Liver (tissue), 9 donors: ENCODE data around the gene RRP1. TPM values are rescaled to one million over a fixed set of nuclear protein-coding genes. Genes with fewer than 3 reads are reported as not detected.

Experiments used
- DNase-seq: peaks from one replicate; pipeline ENCODE4 v3.0.0-alpha.2; 2017; ENCODE audit warnings: low spot score
- H3K27ac ChIP-seq, 2 donors: one replicate each; pipeline ENCODE4 v1.7.0; 2013; ENCODE audit warnings: inconsistent platforms in 2 of 2, low read length in 2 of 2, control low read depth in 1 of 2, low read depth in 1 of 2, mild to moderate bottlenecking in 1 of 2
- H3K27me3 ChIP-seq, 4 donors: one replicate each; pipeline versions ENCODE4 v1.6.1 to v1.7.0; 2013; ENCODE audit warnings: low read length in 3 of 4, inconsistent platforms in 1 of 4, mild to moderate bottlenecking in 1 of 4, moderate library complexity in 1 of 4; ENCODE audit not compliant: control insufficient read depth in 4 of 4, insufficient read depth in 4 of 4
- H3K36me3 ChIP-seq, 4 donors: one replicate each; pipeline versions ENCODE4 v1.6.1 to v1.7.0; 2013; ENCODE audit warnings: low read length in 3 of 4, mild to moderate bottlenecking in 3 of 4, low read depth in 1 of 4, moderate library complexity in 1 of 4; ENCODE audit not compliant: control insufficient read depth in 4 of 4, insufficient read depth in 3 of 4
- H3K4me1 ChIP-seq, 4 donors: one replicate each; pipeline versions ENCODE4 v1.6.1 to v1.7.0; 2013; ENCODE audit warnings: low read length in 3 of 4, mild to moderate bottlenecking in 3 of 4, moderate library complexity in 1 of 4; ENCODE audit not compliant: control insufficient read depth in 4 of 4, insufficient read depth in 4 of 4
- H3K4me3 ChIP-seq, 3 donors: one replicate each; pipeline versions ENCODE4 v1.6.1 to v1.7.0; 2013; ENCODE audit warnings: low read length in 3 of 3, control low read depth in 1 of 3, low read depth in 1 of 3, mild to moderate bottlenecking in 1 of 3
- H3K9ac ChIP-seq, 2 donors: one replicate each; pipeline ENCODE4 v1.7.0; 2013; ENCODE audit warnings: low read length in 2 of 2, mild to moderate bottlenecking in 2 of 2, moderate library complexity in 2 of 2, control low read depth in 1 of 2, low read depth in 1 of 2
- H3K9me3 ChIP-seq, 4 donors: one replicate each; pipeline versions ENCODE4 v1.6.1 to v1.7.0; 2013; ENCODE audit warnings: low read length in 3 of 4; ENCODE audit not compliant: control insufficient read depth in 4 of 4
- ATF3 ChIP-seq: IDR thresholded peaks from 2 replicates; pipeline ENCODE4 v1.6.1; 2016; ENCODE audit warnings: antibody characterized with exemption
- CTCF ChIP-seq: fragments of 150-350 bp; IDR thresholded peaks from 2 replicates; pipeline ENCODE4 v1.5.1; 2017; ENCODE audit warnings: improper control_type of control experiment, low read depth, low read length; ENCODE audit not compliant: missing input control
- FOXA1 ChIP-seq: IDR thresholded peaks from 2 replicates; pipeline ENCODE4 v1.6.1; 2016; ENCODE audit warnings: antibody characterized with exemption
- FOXA2 ChIP-seq: IDR thresholded peaks from 2 replicates; pipeline ENCODE4 v1.6.1; 2016; ENCODE audit warnings: antibody characterized with exemption
- GABPA ChIP-seq, 2 donors: IDR thresholded peaks in 1 of 2; conservative IDR thresholded peaks in 1 of 2; 2 replicates each; pipeline ENCODE4 v1.6.1; 2016; ENCODE audit warnings: antibody characterized with exemption in 2 of 2, mild to moderate bottlenecking in 1 of 2, moderate library complexity in 1 of 2
- HNF4A ChIP-seq, 2 donors: conservative IDR thresholded peaks; 2 replicates each; pipeline ENCODE4 v1.6.1; 2016; ENCODE audit warnings: antibody characterized with exemption in 2 of 2, mild to moderate bottlenecking in 2 of 2
- HNF4G ChIP-seq: IDR thresholded peaks from 2 replicates; pipeline ENCODE4 v1.6.1; 2016; ENCODE audit warnings: antibody characterized with exemption
- JUND ChIP-seq, 2 donors: IDR thresholded peaks; 2 replicates each; pipeline ENCODE4 v1.6.1; 2016; ENCODE audit warnings: antibody characterized with exemption in 2 of 2
- MAX ChIP-seq: IDR thresholded peaks from 2 replicates; pipeline ENCODE4 v1.6.1; 2016; ENCODE audit warnings: antibody characterized with exemption
- NR2F2 ChIP-seq: IDR thresholded peaks from 2 replicates; pipeline ENCODE4 v1.6.1; 2016; ENCODE audit warnings: antibody characterized with exemption
- RAD21 ChIP-seq, 2 donors: IDR thresholded peaks; 2 replicates each; pipeline ENCODE4 v1.6.1; 2016; ENCODE audit warnings: antibody characterized with exemption in 2 of 2, mild to moderate bottlenecking in 2 of 2
- REST ChIP-seq: IDR thresholded peaks from 2 replicates; pipeline ENCODE4 v1.6.1; 2016; ENCODE audit warnings: antibody characterized with exemption, mild to moderate bottlenecking
- RXRA ChIP-seq, 2 donors: IDR thresholded peaks; 2 replicates each; pipeline ENCODE4 v1.6.1; 2017 to 2018; ENCODE audit warnings: antibody characterized with exemption in 2 of 2, mild to moderate bottlenecking in 1 of 2
- SP1 ChIP-seq: IDR thresholded peaks from 2 replicates; pipeline ENCODE4 v1.6.1; 2018; ENCODE audit warnings: antibody characterized with exemption, mild to moderate bottlenecking
- YY1 ChIP-seq: IDR thresholded peaks from 2 replicates; pipeline ENCODE4 v1.6.1; 2016; ENCODE audit warnings: antibody characterized with exemption, mild to moderate bottlenecking
- ZBTB33 ChIP-seq: IDR thresholded peaks from 2 replicates; pipeline ENCODE4 v1.6.1; 2016; ENCODE audit warnings: antibody characterized with exemption
- WGBS: extraction: QIAGEN DNeasy Blood & Tissue Kit; methylation state at CpG from one replicate; pipeline ENCODE4 v1.1.7; 2013; 5-methylcytosine and 5-hydroxymethylcytosine counted together
- polyA plus RNA-seq, 2 donors: library from polyadenylated mRNA; stranded (reverse) in 1 of 2; unstranded in 1 of 2; fragments of 200-250 nt in 1 of 2; fragments of >200 nt in 1 of 2; fragmentation: Nextera tagmentation in 1 of 2; extraction: Ambion mirVana in 1 of 2; gene quantifications; one replicate each; pipeline versions ENCODE4 v1.2.1 to v1.2.3, GENCODE V29; 2013 to 2015
- total RNA-seq, 2 donors: library from RNA; depleted of rRNA; stranded (reverse); fragments of >200 nt; gene quantifications; one replicate each; pipeline ENCODE4 v1.2.3, GENCODE V29; 2014
- donor health status: healthy.
- donor health status: healthy.
- donor health status: healthy.
- donor health status: healthy.
- donor health status: healthy.

Gene RRP1
- total and polyA plus RNA-seq, 4 donors, result 5.4 to 15.0 (median 7.7) TPM

GRCh38 chr21:43754948-43755781, 34.2 kb upstream of the RRP1 start:
- no peaks in the 10 kb centered on the region for H3K9me3 ChIP-seq
- H3K27ac ChIP-seq, result no peak overlapping the region
- DNase-seq, result no peak
- no peaks in the 10 kb centered on the region for H3K27me3 ChIP-seq
- H3K36me3 ChIP-seq, result peaks cover 14 to 70% (median 16%) of the 10 kb centered on the region in 4 donors
- no peak overlapping the region for H3K4me3 ChIP-seq
- H3K9ac ChIP-seq, result no peak overlapping the region
- TF ChIP-seq JUND (IDR thresholded peaks at IDR 0.05) (no peak), REST (no peak), SP1 (peak; percentile 83)
- WGBS, result 81% methylated on average over 26 of the region's 26 CpGs
- peaks cover 5 to 13% (median 9%) of the 10 kb centered on the region in 4 donors for H3K4me1 ChIP-seq

- DNase-seq, result no peak
- H3K4me3 ChIP-seq, result no peak overlapping the region
- peaks cover 13 to 64% (median 15%) of the 10 kb centered on the region in 4 donors for H3K36me3 ChIP-seq
- H3K4me1 ChIP-seq, result peaks cover 5 to 13% (median 9%) of the 10 kb centered on the region in 4 donors
- H3K9ac ChIP-seq, result no peak overlapping the region
- no peak for TF ChIP-seq RXRA (IDR thresholded peaks at IDR 0.05)
- no peak for TF ChIP-seq JUND (IDR thresholded peaks at IDR 0.05)
- TF ChIP-seq SP1, result no peak
- no peak for TF ChIP-seq HNF4A (conservative IDR thresholded peaks at IDR 0.05)
- TF ChIP-seq RAD21 (IDR thresholded peaks at IDR 0.05), result no peak
- no peak for TF ChIP-seq FOXA1
- no peak for TF ChIP-seq ATF3
- no peak for TF ChIP-seq NR2F2
- no peak for TF ChIP-seq HNF4G
- TF ChIP-seq YY1, result no peak
- no peak for TF ChIP-seq GABPA (IDR thresholded peaks at IDR 0.05 in 1 of 2, conservative IDR thresholded peaks at IDR 0.05 in 1 of 2)
- no peak for TF ChIP-seq REST
- TF ChIP-seq FOXA2, result no peak
- TF ChIP-seq CTCF, result no peak
- TF ChIP-seq ZBTB33, result no peak
- no peak for TF ChIP-seq MAX
- no peaks in the 10 kb centered on the region for H3K9me3 ChIP-seq
- H3K27me3 ChIP-seq, result no peaks in the 10 kb centered on the region
- WGBS, result 97% methylated on average over 37 of the region's 37 CpGs
- no peak overlapping the region for H3K27ac ChIP-seq
Observed at GRCh38 chr21:43755820-43756594, 33.4 kb upstream of the RRP1 start.
